ENCODE measurements around the gene HTT.

Gene HTT

DNA sequence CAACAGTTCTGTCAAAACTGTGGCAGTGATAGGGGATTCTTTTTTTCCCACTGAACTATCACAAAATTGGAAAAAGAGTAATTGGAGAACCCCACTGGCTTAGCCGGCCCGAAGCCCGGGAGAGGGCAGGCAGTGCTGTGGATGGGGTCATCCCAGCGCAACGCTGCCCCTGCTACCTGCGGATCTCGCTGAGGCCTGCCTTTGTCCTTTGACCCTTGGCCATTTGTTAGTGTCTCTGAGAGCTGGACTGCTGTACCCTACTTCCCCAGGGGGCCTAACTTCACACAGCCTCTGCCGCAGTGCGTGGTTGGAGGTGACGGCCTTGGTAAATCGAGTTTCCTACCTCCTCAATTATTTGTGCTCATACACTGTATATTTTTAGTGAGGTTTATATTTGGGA lies 131.5 kb downstream of the HTT start:
- DNase-seq: no peak

DNA sequence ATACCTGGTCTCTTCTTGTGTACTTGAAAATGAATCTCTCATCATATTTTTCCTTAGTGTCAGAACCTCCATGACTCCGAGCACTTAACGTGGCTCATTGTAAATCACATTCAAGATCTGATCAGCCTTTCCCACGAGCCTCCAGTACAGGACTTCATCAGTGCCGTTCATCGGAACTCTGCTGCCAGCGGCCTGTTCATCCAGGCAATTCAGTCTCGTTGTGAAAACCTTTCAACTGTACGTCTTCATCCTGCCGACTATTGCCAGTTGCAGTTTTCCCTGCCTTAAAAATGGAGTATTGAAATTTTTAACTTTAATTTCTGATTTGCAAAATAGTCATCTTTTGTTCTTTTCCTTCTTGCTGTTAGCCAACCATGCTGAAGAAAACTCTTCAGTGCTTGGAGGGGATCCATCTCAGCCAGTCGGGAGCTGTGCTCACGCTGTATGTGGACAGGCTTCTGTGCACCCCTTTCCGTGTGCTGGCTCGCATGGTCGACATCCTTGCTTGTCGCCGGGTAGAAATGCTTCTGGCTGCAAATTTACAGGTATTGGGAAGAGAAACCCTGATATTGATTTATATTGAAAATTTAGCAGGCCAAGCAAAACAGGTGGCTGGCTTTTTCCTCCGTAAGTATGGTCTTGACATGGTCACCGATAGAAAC lies 132.1 kb downstream of the HTT start:
- no peak for DNase-seq

DNA sequence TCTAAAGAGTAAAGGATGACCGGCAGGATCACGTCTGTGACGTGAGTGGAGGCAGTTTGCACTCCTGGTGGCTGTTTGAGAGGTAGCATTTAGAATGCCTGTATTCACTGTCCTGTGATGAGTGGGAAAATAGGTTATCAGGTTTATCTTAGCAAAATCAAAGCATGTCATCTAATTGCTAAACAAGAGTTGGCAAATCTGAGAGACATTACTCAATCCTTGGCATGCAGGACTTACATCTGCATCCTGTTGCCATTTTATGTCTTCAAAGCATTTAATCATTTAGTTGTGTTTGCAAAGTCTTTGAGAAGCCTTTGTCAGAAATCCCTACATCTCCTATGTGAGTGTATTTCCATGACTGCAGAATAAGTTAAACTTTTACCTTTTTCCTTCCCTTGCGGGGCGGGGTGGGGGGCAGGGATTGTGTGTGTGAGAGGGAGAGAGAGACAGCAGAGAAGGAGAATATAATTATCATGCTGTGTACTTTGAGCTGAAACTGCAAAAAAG lies 133.1 kb downstream of the HTT start:
- DNase-seq: no peak

DNA sequence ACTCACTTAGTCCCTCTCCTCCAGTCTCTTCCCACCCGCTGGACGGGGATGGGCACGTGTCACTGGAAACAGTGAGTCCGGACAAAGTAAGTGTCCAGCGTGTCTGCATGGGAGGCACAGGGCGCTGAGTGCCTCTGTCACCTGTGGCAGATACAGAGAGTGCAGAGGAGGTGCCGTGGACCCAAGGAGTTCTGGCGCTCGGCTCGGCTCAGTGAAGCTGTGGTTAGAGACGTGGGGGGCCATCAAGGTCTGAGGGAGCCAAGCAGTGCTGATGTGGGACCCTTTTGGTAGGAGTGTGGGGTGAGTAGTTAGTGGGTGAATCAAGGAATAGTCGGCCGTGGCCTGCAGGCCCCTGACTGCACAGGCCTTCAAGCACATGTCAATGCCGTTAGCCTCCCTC lies 134.3 kb downstream of the HTT start:
- no peak for DNase-seq

DNA sequence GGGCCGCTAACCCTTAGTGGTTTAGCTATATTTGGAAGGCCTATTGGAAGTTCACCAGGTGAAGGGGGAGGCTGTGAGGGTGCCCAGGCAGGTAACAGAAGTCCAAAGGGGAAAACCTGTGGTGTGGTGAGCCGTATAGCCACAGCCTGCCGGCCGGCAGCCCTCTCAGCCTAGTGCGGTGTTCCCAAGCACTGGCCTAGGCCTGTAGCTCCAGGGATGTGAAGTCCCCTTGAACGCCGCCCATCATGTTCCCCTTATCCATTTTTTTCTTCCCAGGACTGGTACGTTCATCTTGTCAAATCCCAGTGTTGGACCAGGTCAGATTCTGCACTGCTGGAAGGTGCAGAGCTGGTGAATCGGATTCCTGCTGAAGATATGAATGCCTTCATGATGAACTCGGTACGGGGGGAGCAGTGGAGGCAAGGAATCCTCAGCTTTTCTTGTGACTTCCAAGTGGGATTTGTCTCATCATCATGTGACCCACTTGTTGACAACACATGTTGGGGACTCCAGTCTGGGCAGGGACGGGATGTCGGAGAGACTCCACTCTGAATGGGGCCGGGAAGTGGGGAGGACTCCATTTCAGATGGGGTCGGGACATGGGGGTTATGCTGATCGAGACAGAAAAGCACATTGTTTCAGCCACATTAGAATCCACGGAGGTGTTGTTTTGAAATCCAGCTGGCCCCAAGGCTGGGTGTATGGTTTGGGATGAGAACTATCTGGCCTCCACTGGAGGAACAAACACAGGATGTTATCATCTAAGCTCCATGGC lies 135.3 kb downstream of the HTT start:
- DNase-seq: no peak

DNA sequence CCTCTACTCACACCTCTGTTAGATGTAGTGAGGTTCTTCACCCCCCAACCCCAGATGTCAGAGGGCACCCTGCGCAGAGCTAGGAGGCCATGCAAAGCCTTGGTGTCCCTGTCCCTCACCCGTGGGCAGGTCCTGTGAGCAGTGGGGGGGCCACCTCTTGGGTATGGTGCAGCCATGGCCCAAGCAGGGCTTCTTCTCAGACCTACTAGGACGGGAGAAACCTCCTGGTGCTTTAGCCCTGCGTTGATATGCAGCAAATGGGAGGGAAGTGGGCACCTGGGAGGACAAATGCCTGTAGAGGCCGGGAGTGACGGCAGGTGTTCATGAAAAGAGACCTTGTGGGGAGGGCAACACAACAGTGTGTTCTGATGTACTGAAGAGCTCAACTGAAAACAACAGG lies 136.0 kb downstream of the HTT start:
- DNase-seq: no peak

DNA sequence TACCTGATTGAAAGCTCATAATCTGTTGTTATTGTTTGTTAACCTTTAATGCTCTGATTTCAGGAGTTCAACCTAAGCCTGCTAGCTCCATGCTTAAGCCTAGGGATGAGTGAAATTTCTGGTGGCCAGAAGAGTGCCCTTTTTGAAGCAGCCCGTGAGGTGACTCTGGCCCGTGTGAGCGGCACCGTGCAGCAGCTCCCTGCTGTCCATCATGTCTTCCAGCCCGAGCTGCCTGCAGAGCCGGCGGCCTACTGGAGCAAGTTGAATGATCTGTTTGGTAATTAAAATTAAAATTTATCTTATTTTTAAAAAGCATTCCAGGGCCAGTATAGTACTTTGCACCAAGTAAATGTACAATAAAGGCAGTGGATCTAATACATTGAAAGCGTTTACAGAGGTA lies 137.4 kb downstream of the HTT start:
- no peak for DNase-seq

DNA sequence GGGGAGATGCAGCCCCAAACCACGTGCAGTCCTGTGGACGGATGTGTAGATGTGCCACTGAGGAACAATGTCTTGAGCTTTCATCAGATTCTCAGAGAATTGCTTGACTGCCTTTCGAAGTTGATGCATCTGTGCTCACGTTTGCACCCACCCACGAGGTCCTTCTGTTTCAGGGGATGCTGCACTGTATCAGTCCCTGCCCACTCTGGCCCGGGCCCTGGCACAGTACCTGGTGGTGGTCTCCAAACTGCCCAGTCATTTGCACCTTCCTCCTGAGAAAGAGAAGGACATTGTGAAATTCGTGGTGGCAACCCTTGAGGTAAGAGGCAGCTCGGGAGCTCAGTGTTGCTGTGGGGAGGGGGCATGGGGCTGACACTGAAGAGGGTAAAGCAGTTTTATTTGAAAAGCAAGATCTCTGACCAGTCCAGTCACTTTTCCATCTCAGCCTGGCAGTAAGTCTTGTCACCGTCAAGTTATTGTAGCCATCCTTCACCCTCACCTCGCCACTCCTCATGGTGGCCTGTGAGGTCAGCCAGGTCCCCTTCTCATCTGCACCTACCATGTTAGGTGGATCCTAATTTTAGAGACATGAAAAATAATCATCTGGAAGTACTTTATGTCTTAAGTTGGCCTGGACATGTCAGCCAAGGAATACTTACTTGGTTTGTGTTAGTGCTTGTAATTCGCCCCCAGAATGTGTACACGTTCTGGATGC lies 138.1 kb downstream of the HTT start:
- no peak for DNase-seq

DNA sequence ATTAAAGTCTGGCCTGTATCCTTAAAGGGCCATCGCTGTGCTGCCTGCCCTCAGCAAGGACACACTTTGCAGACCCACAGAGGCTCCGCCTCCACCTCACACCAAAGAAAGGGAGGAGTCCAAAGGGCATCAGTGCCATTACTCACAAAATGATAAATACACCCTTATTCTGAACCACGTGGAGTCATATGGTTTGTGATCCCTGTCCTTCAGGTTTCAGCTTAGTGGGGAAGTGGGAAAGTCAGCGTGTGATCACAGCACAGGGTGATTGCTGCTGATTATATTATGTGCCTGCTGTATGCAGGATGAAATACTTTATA lies 138.6 kb downstream of the HTT start:
- no peak for DNase-seq

DNA sequence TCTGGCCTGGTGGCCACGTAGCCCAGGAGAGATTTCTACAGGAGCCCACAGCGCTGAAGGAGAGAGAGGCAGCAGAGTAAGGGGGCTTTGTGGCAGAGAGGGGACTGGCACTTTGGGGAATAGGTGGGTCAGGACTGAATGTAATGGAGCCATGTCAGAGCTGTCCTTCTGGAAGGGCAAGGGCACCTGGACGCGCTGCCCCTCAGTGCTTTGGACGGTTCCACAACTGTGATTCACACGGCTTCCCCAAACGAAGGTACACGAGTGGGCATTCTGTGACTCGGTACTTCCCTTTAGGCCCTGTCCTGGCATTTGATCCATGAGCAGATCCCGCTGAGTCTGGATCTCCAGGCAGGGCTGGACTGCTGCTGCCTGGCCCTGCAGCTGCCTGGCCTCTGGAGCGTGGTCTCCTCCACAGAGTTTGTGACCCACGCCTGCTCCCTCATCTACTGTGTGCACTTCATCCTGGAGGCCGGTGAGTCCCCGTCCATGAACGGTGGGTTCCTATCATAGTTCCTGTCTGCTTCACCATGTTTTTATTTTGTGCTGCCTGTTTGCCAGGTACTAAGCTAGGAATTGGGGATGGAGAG lies 139.3 kb downstream of the HTT start:
- DNase-seq: no peak

DNA sequence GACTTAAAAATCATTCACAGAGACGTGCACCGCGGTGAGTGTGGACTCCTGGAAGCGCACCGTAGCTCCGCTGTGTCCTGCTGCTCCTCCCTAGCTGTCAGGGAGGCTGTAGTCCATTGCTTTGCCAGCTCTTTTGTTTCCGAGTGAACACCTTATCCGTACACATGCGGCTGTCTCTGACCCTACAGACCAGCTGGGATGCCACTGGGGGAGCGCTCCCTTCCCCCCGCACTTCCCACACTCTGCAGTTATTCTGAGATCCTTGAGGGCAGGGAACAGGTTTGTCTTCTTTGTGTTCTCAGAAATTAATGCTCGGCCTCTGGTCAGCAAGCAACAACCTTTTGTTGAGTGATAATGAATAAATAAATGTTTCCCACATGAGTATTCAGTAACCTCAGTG lies 140.8 kb downstream of the HTT start:
- no peak for DNase-seq

DNA sequence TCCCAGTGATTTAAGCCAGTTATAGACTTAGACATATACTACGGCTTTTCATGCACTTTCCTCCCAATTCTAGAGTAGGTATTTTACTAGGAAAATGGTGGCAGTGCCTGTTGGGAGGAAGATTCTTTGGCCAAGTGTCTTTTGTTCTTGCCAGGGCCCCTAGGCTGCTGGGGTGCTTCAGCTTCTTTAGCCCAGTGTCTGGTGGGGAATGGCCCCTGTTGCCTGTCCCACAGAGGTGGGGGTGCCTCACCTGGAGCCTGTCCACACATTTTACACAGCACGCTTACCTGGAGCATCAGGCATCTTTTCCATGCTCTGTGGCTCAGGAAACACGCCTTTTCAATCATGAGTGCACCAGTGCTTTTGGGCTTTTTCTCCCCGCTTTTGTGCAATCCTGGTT lies 141.3 kb downstream of the HTT start:
- no peak for DNase-seq

DNA sequence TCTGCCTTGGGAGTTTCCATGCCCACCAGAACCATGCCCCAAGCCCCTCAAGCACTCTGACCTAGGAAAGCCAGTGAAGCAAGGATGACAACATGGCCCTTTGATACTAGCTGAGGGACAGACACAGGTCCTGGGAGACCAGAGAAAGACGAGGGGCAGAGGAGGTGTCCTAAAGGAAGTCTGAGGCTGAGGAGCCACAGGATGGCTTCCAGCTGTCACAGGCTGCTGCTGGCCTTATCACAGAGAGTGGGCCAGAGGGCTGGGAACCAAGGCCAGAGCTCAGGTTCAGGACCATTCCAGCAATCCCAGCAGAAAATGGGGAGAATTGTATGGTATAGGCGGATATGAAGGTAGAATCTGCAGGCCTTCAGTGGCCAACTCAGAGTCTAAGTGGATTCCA lies 142.8 kb downstream of the HTT start:
- no peak for DNase-seq

DNA sequence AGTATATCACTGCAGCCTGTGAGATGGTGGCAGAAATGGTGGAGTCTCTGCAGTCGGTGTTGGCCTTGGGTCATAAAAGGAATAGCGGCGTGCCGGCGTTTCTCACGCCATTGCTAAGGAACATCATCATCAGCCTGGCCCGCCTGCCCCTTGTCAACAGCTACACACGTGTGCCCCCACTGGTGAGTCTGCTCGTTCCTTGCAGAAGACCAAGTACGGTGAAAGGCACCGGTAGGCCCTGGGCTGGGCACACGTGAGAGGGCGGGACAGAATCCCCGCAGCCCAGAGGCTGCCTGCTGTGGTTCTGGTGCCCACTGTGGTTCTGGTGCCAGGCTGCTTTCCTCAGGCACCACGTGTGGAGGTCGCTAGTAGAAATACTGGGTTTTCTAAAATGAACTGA lies 143.3 kb downstream of the HTT start:
- DNase-seq: no peak

DNA sequence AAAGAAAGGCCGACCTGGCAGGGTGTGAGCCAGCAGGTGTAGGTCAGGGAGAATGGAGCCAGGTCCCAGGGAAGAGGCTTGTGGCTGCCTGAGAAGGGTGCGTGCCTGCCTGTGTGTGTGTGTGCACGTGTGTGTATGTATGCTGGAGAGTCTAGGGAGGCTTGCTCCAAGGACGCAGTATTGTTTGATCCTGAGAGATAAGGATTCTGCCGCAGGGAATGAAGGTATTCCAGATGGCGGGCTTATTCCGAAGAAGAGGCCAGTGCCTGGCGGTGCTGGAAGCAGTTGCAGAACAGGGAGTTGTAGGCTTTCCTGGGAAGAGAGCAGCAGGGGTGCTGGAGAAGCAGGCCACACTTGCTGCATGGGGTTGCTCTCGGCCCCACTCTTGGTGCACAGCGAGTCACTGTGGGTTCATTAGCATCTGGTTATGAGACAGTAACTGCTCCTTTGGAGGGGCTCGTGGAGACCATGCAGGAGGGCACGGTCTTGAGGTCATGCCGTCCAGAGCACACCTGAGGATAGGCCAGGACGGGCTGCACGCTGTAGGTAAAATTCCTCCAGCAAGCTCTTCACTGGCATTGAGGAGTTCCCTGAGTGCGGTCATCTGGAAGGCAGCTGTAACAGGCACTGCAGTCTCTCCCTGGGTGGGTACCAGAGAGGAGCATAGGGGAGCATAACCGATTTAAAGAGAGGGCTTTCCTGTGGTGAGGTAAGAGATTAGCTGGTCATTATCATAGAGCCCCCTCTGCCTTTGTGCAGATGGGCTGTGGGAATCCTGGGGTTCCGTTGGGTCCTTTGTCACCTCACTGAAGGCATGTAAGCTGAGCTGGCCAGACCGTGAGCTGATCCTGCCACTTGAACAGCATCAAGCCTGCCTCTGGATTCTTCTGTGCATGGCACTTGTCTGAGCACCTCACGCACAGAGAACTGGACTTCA lies 144.6 kb downstream of the HTT start:
- DNase-seq: no peak

DNA sequence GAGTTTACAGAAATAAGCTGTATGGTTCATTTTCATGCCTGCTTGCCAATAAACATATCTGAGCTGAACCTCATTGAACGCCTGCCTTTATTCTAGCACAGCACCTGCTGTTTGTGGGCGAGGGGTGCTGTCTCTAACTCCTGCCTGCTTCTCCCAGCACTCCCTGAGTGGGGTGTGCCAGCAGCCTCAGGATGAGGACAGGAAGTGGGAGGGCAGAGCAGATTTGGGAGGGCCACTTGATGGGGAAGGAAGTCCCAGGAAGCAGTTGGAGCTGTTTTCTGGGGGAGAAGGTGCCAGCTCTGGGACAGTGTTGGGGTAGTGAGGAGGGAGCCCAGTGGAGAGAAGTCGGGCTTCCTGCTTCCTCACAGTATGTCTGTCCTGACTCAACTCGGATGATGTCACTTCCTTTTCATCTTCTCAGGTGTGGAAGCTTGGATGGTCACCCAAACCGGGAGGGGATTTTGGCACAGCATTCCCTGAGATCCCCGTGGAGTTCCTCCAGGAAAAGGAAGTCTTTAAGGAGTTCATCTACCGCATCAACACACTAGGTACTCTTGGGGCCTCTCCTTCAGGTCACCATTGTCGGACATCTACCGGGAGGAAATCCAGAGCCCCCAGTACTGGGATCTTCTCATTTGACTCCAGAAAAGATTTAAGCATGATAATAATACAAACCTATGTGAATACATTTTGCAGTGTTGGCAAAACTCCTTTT lies 145.4 kb downstream of the HTT start:
- DNase-seq: no peak

DNA sequence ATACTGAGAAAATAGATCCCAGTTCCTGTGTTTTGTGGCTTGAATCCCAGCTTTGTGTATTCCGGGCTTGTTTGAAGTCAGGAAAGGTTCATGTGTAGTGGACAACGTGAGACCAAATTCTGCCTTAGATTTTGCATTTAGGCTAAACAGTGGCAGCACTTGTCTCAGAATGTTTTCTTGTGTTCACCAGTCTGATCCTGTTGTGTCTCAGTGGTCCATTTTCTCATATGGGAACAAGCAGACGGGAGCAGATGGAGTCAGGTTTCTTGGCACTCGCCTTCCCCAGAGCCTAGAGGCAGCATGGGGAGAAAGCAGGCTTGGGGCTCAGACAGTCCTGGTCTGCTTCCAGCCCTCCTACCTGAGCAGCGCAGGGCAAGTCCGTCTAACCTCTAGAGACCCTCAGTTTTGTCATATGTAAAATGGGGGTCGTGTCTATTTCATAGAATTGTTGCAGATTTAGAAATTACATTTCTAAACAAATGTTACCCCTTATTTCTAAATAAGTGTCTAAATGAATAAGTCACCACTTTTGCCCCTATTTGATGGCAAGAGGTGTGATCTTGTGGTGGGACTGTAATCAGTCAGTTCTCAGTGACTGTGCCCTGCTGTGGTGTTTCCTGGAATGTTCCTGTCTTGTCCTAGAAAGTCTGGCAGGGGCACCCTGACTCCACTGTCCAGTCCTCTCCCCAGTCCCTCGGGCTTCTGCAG lies 146.1 kb downstream of the HTT start:
- no peak for DNase-seq

DNA sequence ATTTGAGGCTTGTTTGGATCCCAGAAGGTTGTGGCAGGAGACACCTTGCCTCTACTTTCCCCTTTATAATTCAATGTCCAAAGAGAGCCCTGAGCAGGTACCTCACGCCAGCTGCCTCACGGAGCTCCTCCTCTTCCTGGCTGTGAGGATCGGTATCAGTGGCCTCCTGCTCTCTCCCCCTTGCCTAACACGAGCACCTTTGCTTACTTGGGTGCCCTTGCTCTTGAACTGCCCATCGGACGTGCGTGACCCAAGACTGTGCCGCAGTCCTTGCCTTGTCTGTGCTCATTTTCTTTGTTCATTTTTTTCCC lies 146.7 kb downstream of the HTT start:
- DNase-seq: no peak

DNA sequence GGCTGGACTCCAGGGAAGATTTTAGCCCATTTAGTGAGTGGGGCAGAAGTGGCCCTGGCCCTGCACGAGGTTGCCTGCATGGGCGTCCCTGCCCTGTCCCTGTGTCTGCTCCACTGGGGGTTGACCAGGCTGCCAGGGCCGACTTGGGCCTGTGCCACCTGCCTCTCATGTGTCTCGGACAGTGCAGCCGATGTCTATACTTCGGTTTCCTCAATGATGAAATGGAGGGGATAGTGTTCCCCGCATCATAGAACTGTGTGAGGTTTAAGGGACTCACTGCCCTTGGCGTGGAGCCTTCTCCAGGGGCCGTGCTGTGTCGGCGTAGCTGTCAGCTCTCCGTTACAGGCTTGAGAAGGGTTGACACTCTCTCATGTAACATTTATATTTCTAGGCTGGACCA lies 147.5 kb downstream of the HTT start:
- DNase-seq: no peak

DNA sequence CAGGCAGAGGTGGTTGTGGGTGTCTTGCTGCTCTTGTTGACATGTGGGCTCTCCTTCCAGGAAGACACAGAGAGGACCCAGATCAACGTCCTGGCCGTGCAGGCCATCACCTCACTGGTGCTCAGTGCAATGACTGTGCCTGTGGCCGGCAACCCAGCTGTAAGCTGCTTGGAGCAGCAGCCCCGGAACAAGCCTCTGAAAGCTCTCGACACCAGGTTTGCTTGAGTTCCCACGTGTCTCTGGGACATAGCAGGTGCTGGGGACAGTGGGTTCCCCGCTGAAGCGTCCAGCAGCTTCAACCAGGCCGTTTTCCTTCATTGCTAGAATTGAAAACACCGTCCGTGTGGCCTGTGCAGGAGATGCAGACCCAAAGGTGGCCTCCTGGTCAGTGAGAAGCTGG lies 148.9 kb downstream of the HTT start:
- DNase-seq: no peak

DNA sequence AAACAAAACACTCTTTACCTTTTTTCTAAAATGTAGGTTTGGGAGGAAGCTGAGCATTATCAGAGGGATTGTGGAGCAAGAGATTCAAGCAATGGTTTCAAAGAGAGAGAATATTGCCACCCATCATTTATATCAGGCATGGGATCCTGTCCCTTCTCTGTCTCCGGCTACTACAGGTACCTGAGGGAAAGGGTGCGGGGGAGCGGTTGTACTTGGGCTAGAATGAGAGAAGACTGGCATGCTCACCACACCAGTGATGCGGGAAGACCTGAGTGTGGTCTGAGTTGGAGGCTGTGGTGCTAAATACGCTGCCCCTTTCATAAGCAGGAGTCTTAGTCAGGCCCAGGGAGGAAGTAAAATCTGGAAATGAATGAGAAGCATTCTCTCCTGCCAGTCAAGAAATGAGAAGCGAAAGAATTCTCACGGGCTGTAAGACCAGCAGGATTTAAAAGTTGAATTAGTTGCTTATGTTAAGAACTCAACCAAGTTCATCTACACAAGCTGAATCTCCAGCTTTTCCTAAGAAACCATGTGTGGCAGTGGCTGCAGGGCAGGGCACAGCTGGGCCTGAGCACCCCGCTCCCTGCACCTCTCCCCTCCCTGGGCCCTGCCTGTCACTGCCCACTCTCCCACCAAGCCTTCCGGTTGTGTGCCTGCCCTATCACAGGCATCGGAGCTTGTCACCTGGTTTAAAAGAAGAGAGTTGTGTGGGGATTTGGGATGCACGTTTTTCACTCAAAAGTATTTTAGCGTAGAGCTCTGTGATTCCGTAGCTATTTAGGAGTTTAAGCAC lies 149.7 kb downstream of the HTT start:
- no peak for DNase-seq

All from activated effector memory CD4-positive, alpha-beta T cell treated with Interleukin-2 at 50 U/mL for 16 hours (primary cell).